GM12878 (cell line): ENCODE results near the gene ANKRD31. TPM values are rescaled to one million over a fixed set of nuclear protein-coding genes. Genes with fewer than 3 reads are reported as not detected.

Experiments
- ATAC-seq: fragments of 200-7000 bp; cut with Tn5 transposase; 3 replicates; pipeline ENCODE4 v1.9.1; 2020; ENCODE audit warnings: mild to moderate bottlenecking, moderate library complexity
- BruUV-seq: library from RNA; stranded (reverse); fragments of 400-500 nt; replicated peaks from 2 replicates; lab custom pipeline; 2021; lab: Mats Ljungman, UMichigan
- CTCF ChIA-PET: fragments of 300-600 bp; sonication (Branson Sonifier 250); formaldehyde crosslinking; extraction: SDS; loops from one replicate; lab custom pipeline; 2021; ENCODE audit warnings: inconsistent platforms; lab: Yijun Ruan, JAX
- POLR2A ChIA-PET: fragments of 350-600 bp; formaldehyde crosslinking; extraction: SDS; loops from one replicate; lab custom pipeline; 2021; ENCODE audit warnings: inconsistent platforms; lab: Charles Lee
- RAD21 ChIA-PET: fragments of 300-600 bp; sonication (Branson Sonifier 250); formaldehyde crosslinking; loops from one replicate; lab custom pipeline; 2023; ENCODE audit warnings: antibody characterized with exemption; ENCODE audit not compliant: unreplicated experiment; lab: Charles Lee
- SMC1A ChIA-PET: fragments of 300-600 bp; sonication (Branson Sonifier 250); formaldehyde crosslinking; loops from one replicate; lab custom pipeline; 2023; ENCODE audit not compliant: unreplicated experiment, uncharacterized antibody; lab: Charles Lee
- DNase-seq: peaks from one replicate; pipeline ENCODE4 v3.0.0-alpha.2; 2011; ENCODE audit warnings: low read depth, low spot score
- FAIRE-seq: peaks from 3 replicates; lab custom pipeline; 2011; peaks lifted over from hg19 to GRCh38; lab: Jason Lieb, UNC
- H2AFZ ChIP-seq: 2 replicates; pipeline ENCODE4 v1.6.0; 2011; ENCODE audit warnings: low read depth, low read length, control low read depth; ENCODE audit not compliant: control insufficient read depth
- H3K27ac ChIP-seq: 2 replicates; pipeline ENCODE4 v1.5.1; 2011; ENCODE audit warnings: control low read depth; ENCODE audit not compliant: control insufficient read depth, insufficient read depth
- H3K27me3 ChIP-seq, 2 experiments: replicated peaks in 1 of 2; 2 replicates each; pipeline versions ENCODE4 v1.6.0 to v1.6.1; 2011; ENCODE audit warnings: low read length in 1 of 2; ENCODE audit not compliant: control insufficient read depth in 2 of 2, insufficient read depth in 2 of 2
- H3K36me3 ChIP-seq, 2 experiments: 2 replicates each; pipeline ENCODE4 v1.5.1; 2011; ENCODE audit warnings: low read length in 1 of 2; ENCODE audit not compliant: control insufficient read depth in 2 of 2, insufficient read depth in 2 of 2
- H3K4me1 ChIP-seq: 2 replicates; pipeline ENCODE4 v1.6.1; 2011; ENCODE audit warnings: mild to moderate bottlenecking, low read length, moderate library complexity, mixed read lengths; ENCODE audit not compliant: control insufficient read depth, insufficient read depth
- H3K4me2 ChIP-seq: 2 replicates; pipeline ENCODE4 v1.6.0; 2011; ENCODE audit warnings: control low read depth; ENCODE audit not compliant: control insufficient read depth, insufficient read depth
- H3K4me3 ChIP-seq: fragments of 200-600 bp; sonication (generic); 2 replicates; pipeline ENCODE4 v1.5.1; 2016
- H3K79me2 ChIP-seq: 2 replicates; pipeline ENCODE4 v1.6.0; 2011; ENCODE audit warnings: low read length; ENCODE audit not compliant: control insufficient read depth, insufficient read depth
- H3K9ac ChIP-seq: 2 replicates; pipeline ENCODE4 v1.8.0; 2011; ENCODE audit warnings: low read length, control low read depth, mixed read lengths; ENCODE audit not compliant: control insufficient read depth, insufficient read depth
- H3K9me3 ChIP-seq: replicated peaks from 3 replicates; pipeline ENCODE4 v1.5.1; 2011; ENCODE audit warnings: mild to moderate bottlenecking, low read length; ENCODE audit not compliant: control insufficient read depth, insufficient read depth
- H4K20me1 ChIP-seq: 2 replicates; pipeline ENCODE4 v1.6.0; 2011; ENCODE audit not compliant: control insufficient read depth, insufficient read depth
- EED ChIP-seq: sonication (generic); IDR thresholded peaks from 2 replicates; pipeline ENCODE4 v1.6.1; 2016; ENCODE audit warnings: antibody characterized with exemption, low read depth
- GABPA ChIP-seq: IDR thresholded peaks from 2 replicates; pipeline ENCODE4 v1.6.1; 2014; ENCODE audit warnings: antibody characterized with exemption, low read depth, mild to moderate bottlenecking, inconsistent platforms
- NR2F1 ChIP-seq: fragments of 450-650 bp; conservative IDR thresholded peaks from 2 replicates; pipeline ENCODE4 v1.6.1; 2017; ENCODE audit warnings: mild to moderate bottlenecking
- STAT3 ChIP-seq: IDR thresholded peaks from 2 replicates; pipeline ENCODE4 v1.6.1; 2011; ENCODE audit warnings: low read depth, low read length, improper control_type of control experiment
- USF2 ChIP-seq: IDR thresholded peaks from 2 replicates; pipeline ENCODE4 v1.6.1; 2011; ENCODE audit warnings: low read depth, low read length, improper control_type of control experiment, borderline replicate concordance
- WGBS: methylation state at CpG from one replicate; pipeline ENCODE4 v1.1.6; 2016; ENCODE audit warnings: low lambda C conversion rate; ENCODE audit not compliant: insufficient replicate concordance, insufficient coverage; ENCODE audit errors: missing lambda C conversion rate; 5-methylcytosine and 5-hydroxymethylcytosine counted together
- in situ Hi-C: fragments of 300-500 bp; cut with MboI; formaldehyde crosslinking; loops from 9 replicates; pipeline ENCODE4 v1.14.3; 2018; ENCODE audit warnings: mixed read lengths
- intact Hi-C: fragments of 100-400 bp; cut with micrococcal nuclease; formaldehyde crosslinking; loops from one replicate; pipeline ENCODE4 v1.14.2; 2022; ENCODE audit not compliant: unreplicated experiment
- polyA plus RNA-seq, 11 experiments: library from polyadenylated mRNA; depleted of rRNA in 4 of 11; unstranded in 6 of 11; stranded (reverse) in 5 of 11; fragments of >200 nt; fragmentation: Nextera tagmentation in 4 of 11; fragmentation: Illumina TruSeq in 1 of 11; extraction: Ambion mirVana in 4 of 11; extraction: Trizol in 1 of 11; gene quantifications; 1 replicate in 1 of 11; 2 replicates in 10 of 11; pipeline versions ENCODE4 v1.2.1 to v1.2.3, GENCODE V29; 2011 to 2016; ENCODE audit warnings: inconsistent platforms in 2 of 11, missing spikeins in 2 of 11, low read depth in 1 of 11
- total RNA-seq, 4 experiments: library from RNA; depleted of rRNA in 3 of 4; stranded (reverse); fragments of >200 nt in 3 of 4; fragmentation: Illumina TruSeq in 1 of 4; extraction: Trizol in 1 of 4; gene quantifications; 2 replicates each; pipeline versions ENCODE4 v1.2.1 to v1.2.3, GENCODE V29; 2013 to 2021
- TF ChIP-seq, protein P1 (sequence below): fragments of 150-350 bp; IDR thresholded peaks from 2 replicates; pipeline ENCODE4 v1.6.1; 2016; ENCODE audit warnings: low read depth, low read length

ANKRD31 gene
- total and polyA plus RNA-seq, 10 of the 15 experiments (the other 5 are each of a cell fraction or from before 2014, with no cell fraction given): under 0.01 to 0.10 (median 0.04) TPM; not detected in 3

- WGBS: 31% methylated on average over 5 of the region's 5 CpGs
- in situ Hi-C loops: no loop called here
- no peak for DNase-seq
- no peak for TF ChIP-seq EED
- TF ChIP-seq, all 136 proteins: peak for 0
- RAD21 ChIA-PET: no interaction called here
- no peaks in the 10 kb centered on the region for H3K27me3 ChIP-seq
- ATAC-seq (no peak), FAIRE-seq (no peak)
- H3K4me3 ChIP-seq: no peak overlapping the region
- H3K4me2 ChIP-seq: no peak overlapping the region
- H4K20me1 ChIP-seq: no peaks in the 10 kb centered on the region
- no peaks in the 10 kb centered on the region for H3K36me3 ChIP-seq
- no peak overlapping the region for H3K27ac ChIP-seq
- POLR2A ChIA-PET: no interaction called here
- SMC1A ChIA-PET: interaction anchor here (0.7 kb wide), 1 partner anchor 440 kb away, joined by 3 read pairs; no protein-coding TSS in a partner anchor
- H3K4me1 ChIP-seq: no peaks in the 10 kb centered on the region
- intact Hi-C loops: no loop called here
- H3K9me3 ChIP-seq: no peaks in the 10 kb centered on the region
- no peak overlapping the region for H2AFZ ChIP-seq
- H3K79me2 ChIP-seq: no peaks in the 10 kb centered on the region
- no TSS peak for BruUV-seq
- no peak overlapping the region for H3K9ac ChIP-seq
- CTCF ChIA-PET: interaction anchor here (1.5 kb wide), 1 partner anchor 94 kb away, joined by 3 read pairs; the partner anchor contains the start of gene HMGCR
Measured at GRCh38 chr5:75243510-75243909, 6.8 kb upstream of the ANKRD31 start.

- Histone ChIP-seq H3K79me2 (no peaks in the 10 kb centered on the region), H4K20me1 (no peaks in the 10 kb centered on the region), H3K27ac (no peak overlapping the region), H3K9ac (no peak overlapping the region), H3K4me3 (no peak overlapping the region), H3K4me2 (no peak overlapping the region), H3K27me3 (no peaks in the 10 kb centered on the region), H3K9me3 (no peaks in the 10 kb centered on the region), H3K4me1 (no peaks in the 10 kb centered on the region), H3K36me3 (no peaks in the 10 kb centered on the region), H2AFZ (no peak overlapping the region)
- ATAC-seq (no peak), FAIRE-seq (no peak), DNase-seq (no peak)
- intact Hi-C loops (no loop called here), in situ Hi-C loops (no loop called here)
- POLR2A ChIA-PET: no interaction called here
- WGBS: 39% methylated on average over 1 of the region's 1 CpG
- BruUV-seq: no TSS peak
- SMC1A ChIA-PET: interaction anchor here (0.7 kb wide), 1 partner anchor 441 kb away, joined by 3 read pairs; no protein-coding TSS in a partner anchor
- RAD21 ChIA-PET: no interaction called here
- CTCF ChIA-PET: no interaction called here
- TF ChIP-seq GABPA (no peak), STAT3 (no peak), USF2 (no peak), NR2F1 (no peak)
- TF ChIP-seq, protein P1, sequence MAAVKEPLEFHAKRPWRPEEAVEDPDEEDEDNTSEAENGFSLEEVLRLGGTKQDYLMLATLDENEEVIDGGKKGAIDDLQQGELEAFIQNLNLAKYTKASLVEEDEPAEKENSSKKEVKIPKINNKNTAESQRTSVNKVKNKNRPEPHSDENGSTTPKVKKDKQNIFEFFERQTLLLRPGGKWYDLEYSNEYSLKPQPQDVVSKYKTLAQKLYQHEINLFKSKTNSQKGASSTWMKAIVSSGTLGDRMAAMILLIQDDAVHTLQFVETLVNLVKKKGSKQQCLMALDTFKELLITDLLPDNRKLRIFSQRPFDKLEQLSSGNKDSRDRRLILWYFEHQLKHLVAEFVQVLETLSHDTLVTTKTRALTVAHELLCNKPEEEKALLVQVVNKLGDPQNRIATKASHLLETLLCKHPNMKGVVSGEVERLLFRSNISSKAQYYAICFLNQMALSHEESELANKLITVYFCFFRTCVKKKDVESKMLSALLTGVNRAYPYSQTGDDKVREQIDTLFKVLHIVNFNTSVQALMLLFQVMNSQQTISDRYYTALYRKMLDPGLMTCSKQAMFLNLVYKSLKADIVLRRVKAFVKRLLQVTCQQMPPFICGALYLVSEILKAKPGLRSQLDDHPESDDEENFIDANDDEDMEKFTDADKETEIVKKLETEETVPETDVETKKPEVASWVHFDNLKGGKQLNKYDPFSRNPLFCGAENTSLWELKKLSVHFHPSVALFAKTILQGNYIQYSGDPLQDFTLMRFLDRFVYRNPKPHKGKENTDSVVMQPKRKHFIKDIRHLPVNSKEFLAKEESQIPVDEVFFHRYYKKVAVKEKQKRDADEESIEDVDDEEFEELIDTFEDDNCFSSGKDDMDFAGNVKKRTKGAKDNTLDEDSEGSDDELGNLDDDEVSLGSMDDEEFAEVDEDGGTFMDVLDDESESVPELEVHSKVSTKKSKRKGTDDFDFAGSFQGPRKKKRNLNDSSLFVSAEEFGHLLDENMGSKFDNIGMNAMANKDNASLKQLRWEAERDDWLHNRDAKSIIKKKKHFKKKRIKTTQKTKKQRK: no peak
Measured at GRCh38 chr5:75243100-75243499, 6.4 kb upstream of the ANKRD31 start.
